ENCODE measurements around the gene SMIM23.

The SMIM23 gene

GRCh38 chr5:171798418-171798817 is 12.8 kb downstream of the SMIM23 start:
- no peak for TF ChIP-seq CTCF (IDR thresholded peaks at IDR 0.05; ENCODE audit: borderline replicate concordance, insufficient read depth, low read depth, low read length)
- no peak overlapping the region for H3K4me3 ChIP-seq (ENCODE audit: low read depth, low read length)

- TF ChIP-seq CTCF (IDR thresholded peaks at IDR 0.05; ENCODE audit: borderline replicate concordance, insufficient read depth, low read depth, low read length) = no peak
- H3K4me3 ChIP-seq (ENCODE audit: low read depth, low read length) = no peak overlapping the region
Observed at GRCh38 chr5:171801839-171802238, 16.2 kb downstream of the SMIM23 start.

- H3K4me3 ChIP-seq (ENCODE audit: low read depth, low read length) = no peak overlapping the region
- TF ChIP-seq CTCF (IDR thresholded peaks at IDR 0.05; ENCODE audit: borderline replicate concordance, insufficient read depth, low read depth, low read length) = no peak
Observed at GRCh38 chr5:171805746-171806145, 20.1 kb downstream of the SMIM23 start.

- H3K4me3 ChIP-seq (ENCODE audit: low read depth, low read length) = no peak overlapping the region
- TF ChIP-seq CTCF (IDR thresholded peaks at IDR 0.05; ENCODE audit: borderline replicate concordance, insufficient read depth, low read depth, low read length) = no peak
Observed at GRCh38 chr5:171806976-171807747, 21.5 kb downstream of the SMIM23 start.

GRCh38 chr5:171808453-171808852 is 22.8 kb downstream of the SMIM23 start:
- no peak overlapping the region for H3K4me3 ChIP-seq (ENCODE audit: low read depth, low read length)
- TF ChIP-seq CTCF (IDR thresholded peaks at IDR 0.05; ENCODE audit: borderline replicate concordance, insufficient read depth, low read depth, low read length) = no peak

- TF ChIP-seq CTCF (IDR thresholded peaks at IDR 0.05; ENCODE audit: borderline replicate concordance, insufficient read depth, low read depth, low read length) = no peak
- H3K4me3 ChIP-seq (ENCODE audit: low read depth, low read length) = no peak overlapping the region
Observed at GRCh38 chr5:171808951-171809350, 23.3 kb downstream of the SMIM23 start.

- no peak for TF ChIP-seq CTCF (IDR thresholded peaks at IDR 0.05; ENCODE audit: borderline replicate concordance, insufficient read depth, low read depth, low read length)
- no peak overlapping the region for H3K4me3 ChIP-seq (ENCODE audit: low read depth, low read length)
Observed at GRCh38 chr5:171810227-171810626, 24.6 kb downstream of the SMIM23 start.

Measured in GM12875 (cell line).